ENCODE data around the gene MAP3K4.
"Not testable (repeated sequence)": the region's sequence is repeated elsewhere in the genome, so short reads cannot be mapped to it uniquely, and the experiment has no call there.

Gene MAP3K4

DNA sequence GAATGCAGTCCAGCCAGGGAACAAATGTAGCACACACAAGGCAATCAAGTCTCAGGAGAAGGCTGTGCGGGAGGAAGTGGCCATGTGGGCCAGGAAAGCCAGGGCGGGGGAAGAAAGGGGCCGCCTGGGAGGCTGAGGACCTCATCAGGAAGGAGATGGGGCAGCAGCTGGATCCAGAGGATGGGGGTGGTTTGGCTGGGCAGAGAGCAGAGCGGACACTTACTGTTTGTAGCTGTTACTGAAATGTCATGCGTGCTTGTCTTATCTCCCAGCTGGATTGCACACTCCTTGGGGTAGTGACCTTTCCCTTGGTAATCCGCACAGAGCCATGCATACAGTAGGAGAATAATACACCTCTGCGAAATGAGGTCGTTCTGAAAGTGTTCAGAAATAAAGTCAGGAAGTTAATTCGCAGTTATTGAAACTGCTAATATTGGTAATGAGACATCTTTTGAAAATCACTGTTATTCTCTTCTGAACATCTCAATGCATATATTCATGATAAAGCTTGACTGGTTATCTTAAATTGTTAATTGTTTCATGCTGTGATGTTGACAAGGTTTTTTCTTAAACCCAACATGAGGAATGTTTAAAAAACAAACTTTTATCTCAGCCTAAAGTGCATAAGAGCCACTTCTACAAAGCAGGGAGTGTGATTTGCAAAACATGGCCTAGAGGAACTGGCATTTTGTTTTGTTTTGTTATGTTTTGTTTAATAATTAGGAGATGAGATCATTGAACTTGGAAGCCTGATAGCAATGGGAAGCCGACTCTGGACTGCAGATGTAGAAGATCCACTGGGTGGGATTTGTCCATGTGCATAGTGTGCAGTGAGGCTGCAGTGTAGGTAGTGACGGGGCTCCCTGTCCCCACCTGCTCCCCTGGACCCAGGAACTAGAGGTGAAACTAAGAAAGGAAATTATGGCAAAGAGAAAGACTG lies 18.0 kb upstream of the MAP3K4 start:
- Histone ChIP-seq H3K4me3 (ENCODE audit: low read depth, low read length) (no peak overlapping the region), H3K4me1 (ENCODE audit: control insufficient read depth, insufficient read depth, low read length) (peaks cover 26% of the 10 kb centered on the region), H3K27ac (ENCODE audit: low read depth, low read length) (no peak overlapping the region), H3K9me3 (ENCODE audit: control insufficient read depth, insufficient read depth, low read depth, low read length) (peaks cover 12% of the 10 kb centered on the region), H3K9ac (ENCODE audit: low read length) (no peak overlapping the region), H3K27me3 (ENCODE audit: control insufficient read depth, insufficient read depth, low read length) (no peaks in the 10 kb centered on the region), H3K36me3 (ENCODE audit: control insufficient read depth, insufficient read depth, low read length) (no peaks in the 10 kb centered on the region)

GRCh38 chr6:160974304-160974771 lies 17.2 kb upstream of the MAP3K4 start:
- Histone ChIP-seq H3K9me3 (ENCODE audit: control insufficient read depth, insufficient read depth, low read depth, low read length) (peaks cover 12% of the 10 kb centered on the region), H3K36me3 (ENCODE audit: control insufficient read depth, insufficient read depth, low read length) (no peaks in the 10 kb centered on the region), H3K27me3 (ENCODE audit: control insufficient read depth, insufficient read depth, low read length) (no peaks in the 10 kb centered on the region), H3K27ac (ENCODE audit: low read depth, low read length) (no peak overlapping the region), H3K9ac (ENCODE audit: low read length) (peak overlapping the region; percentile 16), H3K4me3 (ENCODE audit: low read depth, low read length) (no peak overlapping the region), H3K4me1 (ENCODE audit: control insufficient read depth, insufficient read depth, low read length) (peaks cover 26% of the 10 kb centered on the region)

- Histone ChIP-seq H3K27me3 (ENCODE audit: control insufficient read depth, insufficient read depth, low read length) (no peaks in the 10 kb centered on the region), H3K36me3 (ENCODE audit: control insufficient read depth, insufficient read depth, low read length) (no peaks in the 10 kb centered on the region), H3K9ac (ENCODE audit: low read length) (no peak overlapping the region), H3K9me3 (ENCODE audit: control insufficient read depth, insufficient read depth, low read depth, low read length) (peaks cover 12% of the 10 kb centered on the region), H3K4me1 (ENCODE audit: control insufficient read depth, insufficient read depth, low read length) (peaks cover 26% of the 10 kb centered on the region), H3K27ac (ENCODE audit: low read depth, low read length) (no peak overlapping the region; the same call in 1 of the 2 replicates), H3K4me3 (ENCODE audit: low read depth, low read length) (no peak overlapping the region)
Observed at GRCh38 chr6:160975162-160975561, 16.4 kb upstream of the MAP3K4 start.

DNA sequence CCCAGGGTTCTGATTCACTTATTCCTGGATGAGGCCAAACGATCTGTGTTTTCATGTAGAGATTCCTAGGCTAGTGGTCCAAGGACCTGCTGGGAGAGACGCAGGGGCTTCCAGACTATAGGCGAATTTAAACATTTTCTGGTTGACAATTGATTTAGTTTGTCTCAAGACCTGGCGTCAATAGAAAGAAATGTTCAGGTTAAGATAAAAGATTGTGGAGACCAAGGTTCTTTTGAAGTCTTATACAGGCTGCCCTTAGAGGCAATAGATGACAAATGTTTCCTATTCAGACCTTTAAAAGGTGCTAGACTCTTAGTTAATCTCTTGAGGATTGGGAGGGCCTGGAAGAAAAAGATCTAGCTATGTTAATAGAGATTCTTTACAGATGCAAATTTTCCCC lies 15.6 kb upstream of the MAP3K4 start:
- H3K27me3 ChIP-seq (ENCODE audit: control insufficient read depth, insufficient read depth, low read length); H3K4me3 ChIP-seq (ENCODE audit: low read depth, low read length); H3K9ac ChIP-seq (ENCODE audit: low read length); H3K36me3 ChIP-seq (ENCODE audit: control insufficient read depth, insufficient read depth, low read length): not testable (repeated sequence)
- Histone ChIP-seq H3K27ac (ENCODE audit: low read depth, low read length) (peak overlapping the region; percentile 41; the same call in 1 of the 2 replicates), H3K4me1 (ENCODE audit: control insufficient read depth, insufficient read depth, low read length) (peaks cover 26% of the 10 kb centered on the region), H3K9me3 (ENCODE audit: control insufficient read depth, insufficient read depth, low read depth, low read length) (peaks cover 12% of the 10 kb centered on the region)

GRCh38 chr6:160978141-160978901 lies 13.2 kb upstream of the MAP3K4 start:
- Histone ChIP-seq H3K36me3 (ENCODE audit: control insufficient read depth, insufficient read depth, low read length) (no peaks in the 10 kb centered on the region), H3K9ac (ENCODE audit: low read length) (no peak overlapping the region), H3K27me3 (ENCODE audit: control insufficient read depth, insufficient read depth, low read length) (no peaks in the 10 kb centered on the region), H3K9me3 (ENCODE audit: control insufficient read depth, insufficient read depth, low read depth, low read length) (peaks cover 31% of the 10 kb centered on the region), H3K4me1 (ENCODE audit: control insufficient read depth, insufficient read depth, low read length) (peaks cover 25% of the 10 kb centered on the region), H3K27ac (ENCODE audit: low read depth, low read length) (no peak overlapping the region), H3K4me3 (ENCODE audit: low read depth, low read length) (no peak overlapping the region)

DNA sequence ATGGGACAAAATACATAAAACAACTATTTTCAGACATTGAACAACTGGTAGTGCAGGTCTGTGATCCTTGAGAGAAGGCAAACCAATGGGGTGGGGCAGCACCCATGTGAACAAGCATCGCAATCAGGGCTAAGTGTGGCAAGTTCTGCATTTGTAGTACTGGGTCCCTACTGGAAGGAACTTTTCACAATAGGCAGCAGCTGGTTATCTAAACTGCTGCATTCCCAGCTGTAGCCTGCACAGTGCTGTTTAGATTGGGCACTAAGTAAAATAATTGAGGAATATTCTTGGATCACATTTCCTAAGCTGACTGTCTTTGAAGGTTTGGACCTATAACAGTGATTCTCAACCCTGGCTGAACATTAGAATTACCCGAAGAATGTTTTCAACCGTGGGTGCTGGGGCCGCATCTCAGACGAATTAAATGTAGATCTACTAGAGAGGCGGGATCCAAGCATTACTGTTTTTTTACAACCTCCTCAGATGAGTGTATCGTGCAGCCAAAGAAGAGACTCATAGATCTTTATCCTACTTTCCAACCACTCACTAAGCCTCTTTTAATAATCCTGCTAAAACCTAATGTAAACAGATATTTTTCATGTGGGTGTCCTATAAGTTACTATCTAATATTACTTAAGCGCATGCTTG lies 12.4 kb upstream of the MAP3K4 start:
- peaks cover 17% of the 10 kb centered on the region for H3K4me1 ChIP-seq (ENCODE audit: control insufficient read depth, insufficient read depth, low read length)
- no peak overlapping the region for H3K27ac ChIP-seq (ENCODE audit: low read depth, low read length)
- H3K9ac ChIP-seq (ENCODE audit: low read length) = no peak overlapping the region
- H3K4me3 ChIP-seq (ENCODE audit: low read depth, low read length) = no peak overlapping the region
- H3K27me3 ChIP-seq (ENCODE audit: control insufficient read depth, insufficient read depth, low read length) = no peaks in the 10 kb centered on the region
- H3K36me3 ChIP-seq (ENCODE audit: control insufficient read depth, insufficient read depth, low read length) = no peaks in the 10 kb centered on the region
- peaks cover 40% of the 10 kb centered on the region for H3K9me3 ChIP-seq (ENCODE audit: control insufficient read depth, insufficient read depth, low read depth, low read length)

DNA sequence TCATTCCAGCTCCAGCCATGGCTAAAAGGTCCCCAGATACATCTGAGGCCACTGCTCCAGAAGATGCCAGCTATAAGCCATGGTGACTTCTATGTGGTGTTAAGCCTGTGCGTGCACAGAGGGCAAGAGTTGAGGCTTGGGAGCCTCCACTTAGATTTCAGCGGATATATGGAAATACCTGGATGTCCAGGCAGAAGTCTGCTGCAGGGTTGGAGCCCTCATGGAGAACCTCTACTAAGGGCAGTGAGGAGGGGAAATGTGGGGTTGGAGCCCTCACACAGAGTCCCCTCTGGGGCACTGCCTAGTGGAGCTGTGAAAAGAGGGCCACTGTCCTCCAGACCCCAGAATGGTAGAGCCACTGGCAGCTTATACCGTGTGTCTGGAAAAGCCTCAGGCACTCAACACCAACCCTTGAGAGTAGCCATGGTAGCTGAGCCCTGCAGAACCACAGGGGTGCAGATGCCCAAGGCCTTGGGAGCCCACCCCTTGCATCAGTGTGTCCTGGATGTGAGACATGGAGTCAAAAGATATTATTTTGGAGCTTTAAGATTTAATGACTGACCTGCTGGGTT lies 8.1 kb upstream of the MAP3K4 start:
- H3K9ac ChIP-seq (ENCODE audit: low read length) = not testable (repeated sequence)

DNA sequence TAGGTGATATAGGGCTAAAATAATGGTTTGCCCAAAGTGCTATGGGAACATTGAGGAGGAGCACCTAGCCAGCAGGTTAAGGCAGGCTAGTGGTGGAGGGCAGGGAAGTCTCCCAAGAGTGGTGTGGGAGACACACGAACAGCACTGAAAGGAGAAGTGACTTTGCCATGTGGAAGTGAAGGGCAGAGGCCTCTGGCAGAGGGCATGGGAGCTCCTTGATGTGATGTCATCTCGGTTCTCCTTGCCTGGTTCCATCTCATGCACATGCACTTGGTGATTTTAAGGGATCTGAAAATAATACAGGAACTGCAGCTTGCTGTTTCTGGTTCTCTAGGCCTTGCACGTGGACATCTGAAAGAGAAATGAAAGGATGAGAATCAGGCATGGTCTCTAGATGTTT lies 4.7 kb upstream of the MAP3K4 start:
- no peaks in the 10 kb centered on the region for H3K36me3 ChIP-seq (ENCODE audit: control insufficient read depth, insufficient read depth, low read length)
- no peak overlapping the region for H3K27ac ChIP-seq (ENCODE audit: low read depth, low read length)
- no peak overlapping the region for H3K4me3 ChIP-seq (ENCODE audit: low read depth, low read length)
- H3K4me1 ChIP-seq (ENCODE audit: control insufficient read depth, insufficient read depth, low read length) = no peaks in the 10 kb centered on the region
- peaks cover 39% of the 10 kb centered on the region for H3K9me3 ChIP-seq (ENCODE audit: control insufficient read depth, insufficient read depth, low read depth, low read length)
- H3K27me3 ChIP-seq (ENCODE audit: control insufficient read depth, insufficient read depth, low read length) = no peaks in the 10 kb centered on the region
- no peak overlapping the region for H3K9ac ChIP-seq (ENCODE audit: low read length)

More for the DNA sequence above, 8.1 kb upstream of the MAP3K4 start:
- H3K27ac ChIP-seq (ENCODE audit: low read depth, low read length); H3K36me3 ChIP-seq (ENCODE audit: control insufficient read depth, insufficient read depth, low read length); H3K4me3 ChIP-seq (ENCODE audit: low read depth, low read length); H3K4me1 ChIP-seq (ENCODE audit: control insufficient read depth, insufficient read depth, low read length); H3K27me3 ChIP-seq (ENCODE audit: control insufficient read depth, insufficient read depth, low read length): not testable (repeated sequence)
- peaks cover 46% of the 10 kb centered on the region for H3K9me3 ChIP-seq (ENCODE audit: control insufficient read depth, insufficient read depth, low read depth, low read length)

GRCh38 chr6:160987265-160987664 lies 4.3 kb upstream of the MAP3K4 start:
- Histone ChIP-seq H3K36me3 (ENCODE audit: control insufficient read depth, insufficient read depth, low read length) (no peaks in the 10 kb centered on the region; the same call in 1 of the 2 replicates), H3K27me3 (ENCODE audit: control insufficient read depth, insufficient read depth, low read length) (no peaks in the 10 kb centered on the region), H3K4me3 (ENCODE audit: low read depth, low read length) (no peak overlapping the region), H3K9ac (ENCODE audit: low read length) (no peak overlapping the region), H3K27ac (ENCODE audit: low read depth, low read length) (no peak overlapping the region), H3K9me3 (ENCODE audit: control insufficient read depth, insufficient read depth, low read depth, low read length) (peaks cover 37% of the 10 kb centered on the region), H3K4me1 (ENCODE audit: control insufficient read depth, insufficient read depth, low read length) (no peaks in the 10 kb centered on the region)

GRCh38 chr6:160990847-160991405 lies 643 bp upstream of the MAP3K4 start:
- H3K27me3 ChIP-seq (ENCODE audit: control insufficient read depth, insufficient read depth, low read length) = no peaks in the 10 kb centered on the region
- peak overlapping the region; percentile 86 for H3K9ac ChIP-seq (ENCODE audit: low read length)
- peaks cover 4% of the 10 kb centered on the region for H3K4me1 ChIP-seq (ENCODE audit: control insufficient read depth, insufficient read depth, low read length)
- H3K36me3 ChIP-seq (ENCODE audit: control insufficient read depth, insufficient read depth, low read length) = peaks cover 5% of the 10 kb centered on the region; the same call in 1 of the 2 replicates
- peaks cover 11% of the 10 kb centered on the region for H3K9me3 ChIP-seq (ENCODE audit: control insufficient read depth, insufficient read depth, low read depth, low read length)
- peak overlapping the region; percentile 99 for H3K4me3 ChIP-seq (ENCODE audit: low read depth, low read length)
- peak overlapping the region; percentile 94; the same call in 1 of the 2 replicates for H3K27ac ChIP-seq (ENCODE audit: low read depth, low read length)
